ENCODE results near the gene SLC22A23. TPM values are rescaled to one million over a fixed set of nuclear protein-coding genes. Genes with fewer than 3 reads are reported as not detected.

The SLC22A23 gene
- total RNA-seq, 4 donors from 2014 or later = 8.3 to 22.5 (median 12.8) TPM

DNA sequence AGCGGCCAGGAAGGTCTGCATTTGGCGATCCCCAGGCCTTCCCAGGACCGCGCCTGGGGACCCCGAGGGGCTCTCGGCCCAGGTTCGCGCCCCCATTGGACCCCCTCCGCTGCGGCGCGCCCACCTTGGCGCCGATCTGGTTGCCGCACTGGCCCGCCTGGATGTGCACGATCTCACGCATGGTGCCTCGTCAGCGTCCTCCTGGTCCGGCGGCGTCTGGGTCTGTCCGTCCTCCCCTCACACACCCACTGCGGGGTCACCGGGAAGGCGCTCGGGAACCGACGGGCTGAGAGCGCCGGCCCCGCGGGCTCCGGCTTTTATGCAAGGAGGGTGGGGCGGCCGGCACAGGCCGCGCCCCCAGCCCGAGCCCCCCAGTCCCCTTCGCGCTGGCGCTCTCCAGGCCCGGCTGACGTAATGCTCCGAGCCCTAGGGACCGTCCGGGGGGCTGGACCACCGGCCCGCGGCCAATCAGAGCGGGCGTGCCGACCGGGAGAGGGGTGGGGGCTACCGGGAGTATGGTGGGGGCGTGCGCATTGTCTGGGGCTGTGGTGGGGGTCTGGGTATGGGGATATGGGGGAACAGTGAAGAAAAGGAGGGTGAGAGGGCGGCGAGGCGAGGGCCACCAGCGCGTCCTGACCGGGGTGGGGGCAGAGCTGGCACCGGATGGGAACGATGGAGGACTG lies 229.3 kb downstream of the SLC22A23 start, which contains the start of gene TUBB2B:
Gene TUBB2B (minus strand): TSS at position 291 of the 683 bp plus-strand sequence. CDS start 110 bp downstream, at position 181.
- ATAC-seq (ENCODE audit: low FRiP score) = peak; percentile 13
- TF ChIP-seq, protein P1, sequence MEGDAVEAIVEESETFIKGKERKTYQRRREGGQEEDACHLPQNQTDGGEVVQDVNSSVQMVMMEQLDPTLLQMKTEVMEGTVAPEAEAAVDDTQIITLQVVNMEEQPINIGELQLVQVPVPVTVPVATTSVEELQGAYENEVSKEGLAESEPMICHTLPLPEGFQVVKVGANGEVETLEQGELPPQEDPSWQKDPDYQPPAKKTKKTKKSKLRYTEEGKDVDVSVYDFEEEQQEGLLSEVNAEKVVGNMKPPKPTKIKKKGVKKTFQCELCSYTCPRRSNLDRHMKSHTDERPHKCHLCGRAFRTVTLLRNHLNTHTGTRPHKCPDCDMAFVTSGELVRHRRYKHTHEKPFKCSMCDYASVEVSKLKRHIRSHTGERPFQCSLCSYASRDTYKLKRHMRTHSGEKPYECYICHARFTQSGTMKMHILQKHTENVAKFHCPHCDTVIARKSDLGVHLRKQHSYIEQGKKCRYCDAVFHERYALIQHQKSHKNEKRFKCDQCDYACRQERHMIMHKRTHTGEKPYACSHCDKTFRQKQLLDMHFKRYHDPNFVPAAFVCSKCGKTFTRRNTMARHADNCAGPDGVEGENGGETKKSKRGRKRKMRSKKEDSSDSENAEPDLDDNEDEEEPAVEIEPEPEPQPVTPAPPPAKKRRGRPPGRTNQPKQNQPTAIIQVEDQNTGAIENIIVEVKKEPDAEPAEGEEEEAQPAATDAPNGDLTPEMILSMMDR (IDR thresholded peaks at IDR 0.05) = no peak
- DNase-seq (ENCODE audit: low spot score) = no peak

DNA sequence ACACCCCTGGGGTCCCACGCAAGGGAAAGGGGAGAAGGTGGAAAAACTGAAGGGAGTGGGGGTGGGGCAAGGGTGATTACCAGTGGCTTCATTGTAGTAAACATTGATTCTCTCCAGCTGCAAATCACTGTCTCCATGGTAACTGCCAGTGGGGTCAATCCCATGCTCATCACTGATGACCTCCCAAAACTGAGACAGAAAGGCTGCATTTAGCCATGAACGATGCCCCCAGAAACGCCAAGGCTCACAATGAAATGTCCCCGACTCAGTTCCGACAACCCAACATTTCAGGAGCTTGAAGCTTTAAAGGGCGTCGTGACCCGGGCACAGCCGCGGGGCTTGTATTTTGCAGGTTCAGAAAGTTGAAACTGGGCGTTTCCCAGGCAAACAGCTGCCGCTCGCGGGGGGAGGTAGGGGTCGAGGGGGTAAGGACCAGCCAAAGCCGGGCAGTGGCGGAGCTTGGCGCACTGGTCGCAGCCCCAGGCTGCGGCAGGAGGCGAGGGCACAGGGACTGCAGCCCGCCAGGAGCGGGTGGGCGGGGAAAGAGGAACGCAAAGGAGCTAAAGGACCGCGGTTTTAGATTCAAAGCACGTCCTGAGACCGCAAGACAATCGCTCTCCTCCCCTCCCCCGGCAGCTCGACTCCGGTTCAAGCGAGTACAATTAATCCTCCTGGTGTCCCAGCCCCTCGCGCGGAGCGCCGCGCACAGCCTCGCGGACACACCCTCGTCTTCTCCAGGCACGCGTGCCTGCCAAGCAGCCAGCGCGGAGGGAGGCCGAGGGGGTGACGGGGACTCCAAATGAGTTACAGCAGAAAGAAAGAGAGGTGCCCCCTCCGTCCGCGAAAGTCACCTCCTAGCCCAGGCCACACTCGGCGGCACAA lies 230.1 kb downstream of the SLC22A23 start:
- DNase-seq (ENCODE audit: low spot score) (no peak), ATAC-seq (ENCODE audit: low FRiP score) (peak; percentile 22)
- TF ChIP-seq, protein P1 (IDR thresholded peaks at IDR 0.05) = no peak

DNA sequence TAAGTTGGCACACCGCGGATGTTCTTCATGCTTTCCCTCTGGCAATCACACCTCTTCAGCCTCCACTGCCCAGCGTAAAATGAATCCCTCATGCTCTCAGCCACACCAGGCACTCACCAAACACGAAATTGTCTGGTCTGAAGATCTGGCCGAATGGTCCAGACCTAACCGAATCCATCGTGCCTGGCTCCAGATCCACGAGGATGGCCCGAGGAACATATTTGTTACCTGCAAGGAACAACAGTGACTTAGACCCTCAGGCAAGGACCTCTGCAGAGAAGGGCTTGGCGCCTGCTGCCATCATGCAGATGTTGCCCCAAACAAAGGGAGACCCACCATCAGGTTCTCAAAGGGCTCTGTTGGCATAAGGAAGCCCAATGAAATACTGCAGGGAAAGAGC lies 230.8 kb downstream of the SLC22A23 start:
- ATAC-seq (ENCODE audit: low FRiP score) (no peak), DNase-seq (ENCODE audit: low spot score) (no peak)
- TF ChIP-seq, protein P1 (IDR thresholded peaks at IDR 0.05) = no peak

DNA sequence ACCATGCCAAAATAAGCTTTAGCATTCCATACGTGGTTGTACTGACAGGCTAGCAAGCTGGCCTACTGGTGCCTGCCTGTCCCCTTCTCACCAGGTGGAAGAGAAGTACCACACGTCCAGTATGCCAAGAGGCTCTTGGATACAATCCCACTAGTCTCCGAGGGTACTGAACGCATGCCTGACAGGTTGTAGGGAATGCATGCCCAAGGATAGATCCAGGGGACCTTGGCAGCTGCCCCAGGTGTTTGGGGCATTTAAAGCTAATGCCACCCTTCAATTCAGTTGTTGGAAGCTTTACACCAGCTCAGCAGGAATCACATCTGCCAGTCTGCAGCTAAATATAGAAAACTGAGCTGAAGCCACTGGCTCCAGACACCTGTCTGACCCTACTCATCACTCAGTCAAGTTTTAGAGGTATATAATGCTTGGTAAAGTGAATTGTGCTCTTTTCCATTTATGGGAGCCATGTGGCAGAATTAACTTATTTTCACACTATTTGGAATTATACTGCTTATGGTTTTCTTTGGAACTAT lies 234.3 kb downstream of the SLC22A23 start:
- TF ChIP-seq, protein P1 (IDR thresholded peaks at IDR 0.05) = no peak
- ATAC-seq (ENCODE audit: low FRiP score) = no peak

DNA sequence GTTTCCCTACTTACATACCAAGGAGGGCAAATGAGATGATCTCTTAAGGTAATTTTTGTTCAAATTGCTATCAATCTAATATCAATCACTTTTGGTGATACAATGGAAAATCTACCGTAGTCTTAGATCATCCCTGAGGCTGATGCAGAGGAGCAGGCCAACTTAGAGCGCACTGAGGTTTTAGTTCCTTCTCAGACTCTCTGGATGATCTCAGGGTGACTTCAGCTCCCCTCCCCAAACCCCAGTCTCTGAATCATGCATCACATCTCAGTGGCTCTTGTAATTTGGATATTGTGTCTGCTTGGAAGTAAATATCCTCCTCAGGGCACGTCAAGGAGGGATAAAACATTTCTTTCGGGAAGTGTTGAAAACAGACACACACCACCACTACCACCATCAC lies 235.3 kb downstream of the SLC22A23 start:
- ATAC-seq (ENCODE audit: low FRiP score) (no peak), DNase-seq (ENCODE audit: low spot score) (no peak)
- TF ChIP-seq, protein P1 (IDR thresholded peaks at IDR 0.05) = no peak

More for the DNA sequence above, 234.3 kb downstream of the SLC22A23 start:
- DNase-seq (ENCODE audit: low spot score) = no peak

DNA sequence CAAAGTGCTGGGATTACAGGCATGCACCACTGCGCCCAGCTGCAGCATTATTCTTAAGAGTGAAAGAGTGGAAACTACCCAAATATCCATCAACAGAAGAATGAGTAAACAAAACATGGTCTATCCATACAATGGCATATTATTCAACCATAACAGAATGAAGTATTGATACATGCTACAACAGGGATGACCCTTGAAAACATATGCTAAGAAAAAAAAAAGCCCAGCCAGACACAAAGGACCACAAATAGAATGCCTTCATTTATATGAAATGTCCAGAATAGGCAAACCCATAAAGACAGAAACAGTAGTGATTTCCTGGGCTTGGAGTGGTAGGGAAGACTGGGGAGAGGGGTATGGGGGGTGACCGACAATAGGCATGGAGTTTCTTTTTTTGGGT lies 236.5 kb downstream of the SLC22A23 start:
- ATAC-seq (ENCODE audit: low FRiP score) (no peak), DNase-seq (ENCODE audit: low spot score) (no peak)
- TF ChIP-seq, protein P1 (IDR thresholded peaks at IDR 0.05) = no peak

Other genes starting within 250 kb of the SLC22A23 start
- gene TUBB2B, start 229.4 kb downstream of the SLC22A23 start, total RNA-seq = 1 to 10 TPM; 2.4 to 8.9 (median 3.9) TPM
- 10 to 100 TPM in 3 of 4 donors, 1 to 10 TPM in 1; 6.8 to 25.2 (median 23.3) TPM for gene PSMG4, start 198.1 kb downstream of the SLC22A23 start, total RNA-seq

Data from omental fat pad (tissue), 4 donors.